ENCODE results near the gene SMCO4. TPM values are rescaled to one million over a fixed set of nuclear protein-coding genes. Genes with fewer than 3 reads are reported as not detected.

The SMCO4 gene
- total and polyA plus RNA-seq, 2 of the 8 experiments (the other 6 are each of a cell fraction or from before 2014, with no cell fraction given) = 33.2 to 53.9 TPM

- no peak overlapping the region for H4K8ac ChIP-seq (ENCODE audit: extremely low read depth, insufficient read depth, low read length)
- H4K91ac ChIP-seq (replicated peaks; ENCODE audit: insufficient read length, low read length) = no peak overlapping the region
- H3K27ac ChIP-seq (ENCODE audit: low read depth, low read length) = no peak overlapping the region
- H3K79me2 ChIP-seq (ENCODE audit: control insufficient read depth in 1 of 2, insufficient read depth in 2 of 2, low read length in 2 of 2) = peaks cover 0 to 85% of the 10 kb centered on the region in 2 experiments; a peak in 2 of 4 replicates
- CTCF ChIA-PET (ENCODE audit: partially characterized antibody) = interaction anchor here (0.6 to 3.1 kb wide), 7 partner anchors 9 to 271 kb away, joined by 3 to 12 read pairs (median 3); no protein-coding TSS in a partner anchor
- peaks cover 1% of the 10 kb centered on the region in 2 experiments for H4K20me1 ChIP-seq (replicated peaks in 1 of 2; ENCODE audit: control insufficient read depth in 1 of 2, insufficient read depth in 2 of 2, low read length in 2 of 2)
- no peaks in the 10 kb centered on the region for H3K9me3 ChIP-seq (ENCODE audit: insufficient read depth in 2 of 2, low read depth in 1 of 2, low read length in 1 of 2)
- no peak overlapping the region for H2AK5ac ChIP-seq (ENCODE audit: low read depth, low read length)
- H3K4ac ChIP-seq (replicated peaks; ENCODE audit: insufficient read length, low read depth, low read length) = no peak overlapping the region
- H2BK5ac ChIP-seq (ENCODE audit: low read depth, low read length) = no peak overlapping the region
- no peak overlapping the region for H2BK12ac ChIP-seq (ENCODE audit: low read depth, low read length)
- DNase-seq (ENCODE audit: low read depth in 1 of 2, low spot score in 2 of 2) = no peak
- no peak overlapping the region for H3K56ac ChIP-seq (replicated peaks; ENCODE audit: insufficient read length, low read depth, low read length)
- H3K9ac ChIP-seq (replicated peaks in 1 of 4; ENCODE audit: extremely low read depth in 1 of 4, low read depth in 3 of 4, low read length in 3 of 4) = no peak overlapping the region
- no peak overlapping the region for H2BK120ac ChIP-seq (replicated peaks; ENCODE audit: low read depth, low read length)
- no peaks in the 10 kb centered on the region for H3K23me2 ChIP-seq (ENCODE audit: low read depth, low read length)
- no peak for FAIRE-seq
- POLR2A ChIA-PET (ENCODE audit: partially characterized antibody) = interaction anchor here (0.7 to 2.6 kb wide), 3 partner anchors 9 to 148 kb away, joined by 3 to 15 read pairs (median 3); no protein-coding TSS in a partner anchor
- 93% methylated on average over 3 of the region's 3 CpGs; no CpG with 5 or more reads in 1 of the 2 experiments for WGBS, 2 experiments (ENCODE audit: extremely low coverage in 1 of 2, insufficient coverage in 1 of 2, insufficient read length in 1 of 2, insufficient replicate concordance in 2 of 2, low coverage in 1 of 2, low lambda C conversion rate in 2 of 2, missing lambda C conversion rate in 1 of 2)
- H3K4me2 ChIP-seq (ENCODE audit: insufficient read depth in 1 of 2, low read depth in 2 of 2, low read length in 2 of 2) = no peak overlapping the region
- peaks cover 15% of the 10 kb centered on the region for H3K79me1 ChIP-seq (ENCODE audit: low read depth, low read length)
- H3K27me3 ChIP-seq (replicated peaks in 1 of 4; ENCODE audit: control insufficient read depth in 3 of 4, extremely low read depth in 1 of 4, insufficient read depth in 3 of 4, low read length in 3 of 4) = no peaks in the 10 kb centered on the region
- no peak overlapping the region for H2AFZ ChIP-seq (ENCODE audit: low read length)
- TF ChIP-seq KDM4A (IDR thresholded peaks at IDR 0.05; ENCODE audit: low read depth, low read length, severe bottlenecking) (no peak), RNF2 (IDR thresholded peaks at IDR 0.05; ENCODE audit: borderline replicate concordance, low read depth, low read length, missing control alignments, poor library complexity, severe bottlenecking) (no peak), CEBPB (IDR thresholded peaks at IDR 0.05; ENCODE audit: low read depth, low read length) (no peak)
- no peak overlapping the region for H3K18ac ChIP-seq (ENCODE audit: extremely low read depth, low read length)
- no peak overlapping the region for H3K4me3 ChIP-seq (ENCODE audit: extremely low read depth in 1 of 4, insufficient read depth in 2 of 4, low read depth in 3 of 4, low read length in 4 of 4)
- peaks cover 0 to 5% (median 0%) of the 10 kb centered on the region in 4 experiments; a peak in 2 of 8 replicates for H3K36me3 ChIP-seq (ENCODE audit: control insufficient read depth in 2 of 4, insufficient read depth in 4 of 4, low read length in 3 of 4)
- peaks cover 5 to 11% (median 8%) of the 10 kb centered on the region in 4 experiments for H3K4me1 ChIP-seq (replicated peaks in 1 of 4; ENCODE audit: control insufficient read depth in 3 of 4, insufficient read depth in 4 of 4, low read length in 3 of 4)
- no peak overlapping the region for H3K23ac ChIP-seq (ENCODE audit: insufficient read length)
- H2BK15ac ChIP-seq (ENCODE audit: low read length) = no peak overlapping the region
- H2BK20ac ChIP-seq (ENCODE audit: low read length) = no peak overlapping the region
- no peak overlapping the region for H3K14ac ChIP-seq (ENCODE audit: insufficient read length)
- no peak overlapping the region for H4K5ac ChIP-seq (ENCODE audit: insufficient read length, low read depth, low read length)
Observed at GRCh38 chr11:93532281-93532789, 10.9 kb downstream of the SMCO4 start.
